Stimulated activated CD8-positive, alpha-beta memory T cell treated with anti-CD3 and anti-CD28 coated beads, Interleukin-4, amount 100 ng/mL, for 48 hours (primary cell): ENCODE data around the gene RACGAP1.

Experiments
- DNase-seq: peaks from one replicate; pipeline ENCODE4 v3.0.0-alpha.2; 2020

The RACGAP1 gene

GRCh38 chr12:49967042-49967776, 58.1 kb downstream of the RACGAP1 start:
- peak; percentile 99 for DNase-seq

- DNase-seq, result no peak
Observed at GRCh38 chr12:49966511-49967041, 58.7 kb downstream of the RACGAP1 start.

DNA sequence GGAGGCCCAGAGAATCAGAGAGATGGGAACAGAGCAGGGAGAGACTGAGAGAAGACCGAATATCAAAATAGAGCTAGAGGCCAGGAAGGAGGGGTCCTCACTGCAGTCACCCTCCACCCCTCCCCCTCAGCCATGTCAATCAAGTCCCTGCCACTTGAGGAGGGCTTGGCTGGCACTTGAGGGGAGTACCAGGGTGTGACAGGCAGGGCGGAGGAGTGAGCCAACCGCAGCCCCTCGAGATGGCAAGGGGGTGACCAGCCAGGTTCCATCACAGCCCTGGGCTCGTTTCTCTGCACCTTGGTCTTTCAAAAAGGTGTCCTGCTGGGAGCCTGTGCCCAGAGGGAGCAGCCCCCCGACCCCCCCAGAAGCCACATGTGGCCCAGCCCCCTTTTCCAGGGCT, 59.5 kb downstream of the RACGAP1 start:
- DNase-seq, result no peak

- DNase-seq, result no peak
Observed at GRCh38 chr12:49964849-49965624, 60.3 kb downstream of the RACGAP1 start.

DNA sequence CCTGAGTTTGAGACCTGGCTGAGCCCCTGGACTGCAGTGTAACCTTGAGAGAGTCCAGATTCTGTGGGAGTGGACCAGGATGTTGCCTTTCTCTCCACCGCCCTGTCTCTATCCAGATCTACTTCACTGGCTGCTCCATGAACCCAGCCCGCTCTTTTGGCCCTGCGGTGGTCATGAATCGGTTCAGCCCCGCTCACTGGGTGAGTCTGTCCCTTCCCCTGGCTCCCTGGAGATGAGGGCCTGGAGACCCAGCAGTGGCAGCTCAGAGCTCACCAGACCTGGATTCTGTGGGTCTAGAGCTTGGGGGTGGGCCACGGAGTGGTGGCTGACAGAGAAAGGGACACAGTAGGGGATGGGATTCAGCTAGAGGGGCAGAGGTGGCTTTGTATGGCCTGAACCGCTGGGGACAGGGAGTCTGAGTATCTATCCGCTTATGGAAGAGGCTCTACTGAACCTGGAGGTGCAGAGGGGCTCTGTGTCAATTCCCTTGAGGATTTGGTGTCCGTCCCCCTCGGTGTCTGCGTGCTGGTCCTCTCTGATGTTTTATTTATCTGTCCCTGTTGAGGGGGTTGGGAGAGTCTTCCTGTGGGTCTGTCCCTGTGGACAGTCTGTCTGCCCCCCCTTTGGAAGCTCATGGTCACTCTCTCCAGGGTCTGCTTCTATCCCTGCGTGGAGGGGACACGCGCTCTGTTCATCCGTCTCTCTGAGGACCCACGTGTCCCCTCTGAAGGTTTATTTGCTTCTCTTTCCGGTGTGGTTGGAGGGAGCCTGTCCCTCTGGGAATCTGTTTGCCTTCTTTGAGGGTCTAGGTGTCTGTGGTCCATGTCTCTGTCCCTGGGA, 61.1 kb downstream of the RACGAP1 start:
- DNase-seq, result no peak

DNA sequence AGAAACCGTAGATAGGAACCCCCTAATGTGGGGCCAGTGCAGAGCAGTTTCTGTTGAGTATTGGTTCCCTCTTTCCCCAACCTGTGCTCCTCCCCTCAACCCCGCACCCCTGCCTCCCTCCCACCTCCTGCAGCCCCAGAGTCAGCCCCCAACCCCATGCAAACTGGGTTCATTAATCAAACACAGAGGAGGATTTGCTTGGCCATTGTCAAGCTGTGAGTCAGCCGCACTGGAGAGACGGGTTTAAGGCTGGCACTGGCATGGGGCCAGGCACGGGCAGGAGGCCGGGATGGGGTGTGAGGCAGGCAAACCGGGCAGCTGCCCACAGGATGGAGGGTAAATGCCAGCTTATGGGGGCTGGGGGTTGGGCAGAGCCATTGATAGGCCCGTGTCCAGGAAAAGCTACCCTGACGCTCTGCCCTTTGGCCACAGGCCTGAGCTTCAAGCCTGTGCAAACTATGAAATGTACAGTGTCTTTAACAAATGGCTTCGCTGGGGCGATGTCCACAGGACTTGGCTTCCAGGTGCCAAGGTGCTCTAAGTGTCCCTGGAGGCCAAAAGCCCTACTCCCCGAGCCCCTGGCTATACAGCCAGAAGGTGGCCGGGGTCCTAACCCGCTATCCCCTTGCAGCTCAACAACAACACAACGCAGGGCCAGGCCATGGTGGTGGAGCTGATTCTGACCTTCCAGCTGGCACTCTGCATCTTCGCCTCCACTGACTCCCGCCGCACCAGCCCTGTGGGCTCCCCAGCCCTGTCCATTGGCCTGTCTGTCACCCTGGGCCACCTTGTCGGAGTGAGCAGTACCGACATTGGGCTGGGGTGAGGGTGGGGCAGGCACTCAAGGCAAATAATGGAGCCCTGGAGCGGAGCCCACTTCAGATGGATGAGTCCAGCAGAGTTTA, 62.2 kb downstream of the RACGAP1 start:
- no peak for DNase-seq

DNA sequence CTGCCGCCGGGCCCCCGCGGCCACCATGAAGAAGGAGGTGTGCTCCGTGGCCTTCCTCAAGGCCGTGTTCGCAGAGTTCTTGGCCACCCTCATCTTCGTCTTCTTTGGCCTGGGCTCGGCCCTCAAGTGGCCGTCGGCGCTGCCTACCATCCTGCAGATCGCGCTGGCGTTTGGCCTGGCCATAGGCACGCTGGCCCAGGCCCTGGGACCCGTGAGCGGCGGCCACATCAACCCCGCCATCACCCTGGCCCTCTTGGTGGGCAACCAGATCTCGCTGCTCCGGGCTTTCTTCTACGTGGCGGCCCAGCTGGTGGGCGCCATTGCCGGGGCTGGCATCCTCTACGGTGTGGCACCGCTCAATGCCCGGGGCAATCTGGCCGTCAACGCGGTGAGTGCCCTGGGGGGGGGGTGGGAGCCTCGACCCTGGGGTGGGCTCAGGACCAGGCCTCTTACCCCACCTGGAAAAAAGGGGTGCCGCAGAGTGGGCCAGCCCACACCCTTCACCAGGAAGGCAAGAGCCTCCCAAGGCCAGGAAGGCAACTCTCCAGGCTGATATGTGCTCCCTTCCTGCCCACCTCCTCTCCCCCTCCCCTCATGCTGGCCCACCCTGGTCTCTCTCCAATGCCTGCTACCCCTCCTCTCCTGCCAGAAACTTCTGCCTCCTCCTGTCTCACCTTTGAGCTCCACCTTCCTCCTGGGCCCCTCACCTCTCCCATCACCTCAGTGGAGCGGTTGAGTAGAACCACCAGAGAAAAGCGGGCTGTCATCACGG, 63.1 kb downstream of the RACGAP1 start:
- no peak for DNase-seq

DNA sequence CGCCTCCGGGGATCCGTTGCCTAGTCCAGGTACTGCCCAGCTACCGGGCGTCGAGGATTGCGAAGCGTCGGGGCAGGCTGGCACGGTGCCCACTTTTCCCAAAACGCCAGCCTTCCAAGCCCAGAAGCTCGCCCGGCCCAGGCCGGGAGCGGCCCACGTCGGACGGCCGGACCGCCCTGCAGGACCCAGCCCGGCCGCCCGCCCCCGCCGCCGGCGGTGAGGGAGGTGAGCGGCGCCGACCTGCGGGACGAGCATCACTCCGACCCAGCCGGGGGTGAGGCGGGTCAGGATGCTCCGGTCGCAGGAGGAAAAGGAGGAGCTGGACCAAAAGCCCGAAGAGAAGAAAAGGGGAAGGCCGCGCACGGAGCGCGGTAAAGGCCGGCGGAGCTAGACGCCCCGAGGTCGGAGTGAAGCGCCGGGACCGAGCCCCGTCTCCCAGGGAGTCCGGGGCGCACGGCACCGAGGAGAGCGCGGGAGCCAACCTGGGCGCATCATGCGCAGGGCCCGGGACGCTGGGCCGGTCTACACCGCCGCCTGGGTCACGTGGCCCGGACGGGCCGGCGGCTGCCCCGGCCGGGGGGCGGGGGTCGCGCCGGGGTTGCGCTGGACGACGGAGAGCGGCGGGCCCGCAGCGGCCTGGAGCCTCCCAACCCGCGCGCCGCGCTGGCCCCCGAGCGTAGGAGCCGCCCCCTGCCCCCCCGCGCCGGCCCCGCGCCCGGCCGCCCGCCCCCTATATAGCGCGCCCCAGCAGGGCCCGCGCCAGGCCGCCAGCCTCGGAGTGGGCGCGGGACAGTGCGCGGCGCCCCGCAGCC, 64.0 kb downstream of the RACGAP1 start, which contains the start of gene AQP5:
AQP5 (plus strand) TSS at position 762 of the 812 bp plus-strand sequence. CDS start 146 bp downstream, outside the sequence.
- no peak for DNase-seq

DNA sequence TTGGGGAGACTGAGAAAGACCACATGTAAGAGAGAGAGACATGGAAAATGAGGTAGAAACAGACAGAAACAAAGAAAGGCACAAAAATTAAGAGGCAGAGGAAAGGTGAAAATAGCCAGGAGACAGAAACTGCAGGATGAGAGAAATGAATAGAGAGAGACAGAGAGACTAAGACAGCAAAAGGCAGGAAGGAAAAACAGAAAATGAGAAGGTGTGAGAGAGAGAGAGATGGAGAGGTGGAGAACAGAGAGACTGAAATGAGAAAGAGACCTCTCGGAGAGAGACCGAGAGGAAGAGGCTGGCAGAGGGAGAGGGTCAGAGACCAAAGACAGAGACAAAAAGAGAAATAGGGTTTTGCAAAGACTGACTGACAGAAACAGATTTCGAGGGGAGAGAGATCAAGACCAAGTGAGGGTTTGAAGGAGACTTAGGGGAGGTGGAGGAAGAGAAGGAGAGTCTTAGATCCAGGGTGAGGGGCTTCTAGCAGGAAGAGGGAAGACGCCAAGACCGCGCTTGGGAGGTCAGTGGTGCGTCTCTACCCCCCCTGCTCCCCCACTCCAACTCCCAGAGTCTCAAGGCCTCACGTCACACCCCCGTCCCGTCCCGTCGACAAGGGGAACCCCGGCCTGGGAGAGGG, 64.7 kb downstream of the RACGAP1 start:
- DNase-seq, result no peak

DNA sequence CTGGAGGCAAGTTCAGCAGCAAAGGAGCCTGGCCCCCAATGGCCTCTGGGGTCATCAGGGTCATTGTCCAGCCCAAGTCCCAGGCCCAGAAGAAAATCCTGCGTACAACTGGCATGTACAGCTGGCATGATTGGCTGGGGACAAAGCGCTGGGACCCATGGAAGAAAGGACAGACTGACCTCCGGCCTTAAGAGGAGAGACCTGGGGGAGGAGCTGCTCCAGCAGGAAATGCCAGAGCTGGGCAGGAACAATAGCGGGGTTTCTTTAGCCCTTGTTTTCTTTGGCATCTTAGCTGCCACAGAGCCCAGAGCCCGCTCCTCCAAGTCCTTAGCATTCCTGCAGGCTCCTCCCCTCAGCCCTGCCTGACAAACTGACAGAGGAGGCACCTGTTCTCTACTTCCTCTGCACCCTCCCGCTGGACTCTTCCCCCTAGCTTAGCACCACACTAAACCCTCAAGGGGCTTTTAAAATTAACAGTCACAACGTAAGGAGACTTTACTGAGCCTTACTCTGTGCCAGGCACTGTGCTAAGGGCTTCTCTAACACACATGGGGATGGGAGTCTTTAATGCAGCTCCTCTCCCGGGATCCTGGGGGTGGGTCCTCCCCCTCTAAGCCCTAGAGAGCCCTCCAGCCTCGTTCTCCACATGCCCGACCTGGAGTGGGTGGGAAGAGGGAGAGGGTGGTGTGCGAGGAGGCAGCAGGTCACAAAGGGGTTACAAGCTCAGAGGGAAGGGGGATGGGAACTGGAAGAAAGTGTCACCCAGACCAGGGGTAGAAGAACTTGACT, 65.4 kb downstream of the RACGAP1 start:
- DNase-seq, result no peak

- DNase-seq, result no peak
Observed at GRCh38 chr12:49957570-49957967, 67.7 kb downstream of the RACGAP1 start.

GRCh38 chr12:49956663-49957569, 68.4 kb downstream of the RACGAP1 start:
- no peak for DNase-seq

- DNase-seq, result no peak
Observed at GRCh38 chr12:49955899-49956662, 69.2 kb downstream of the RACGAP1 start.

- no peak for DNase-seq
Observed at GRCh38 chr12:49954863-49955830, 70.1 kb downstream of the RACGAP1 start.

DNA sequence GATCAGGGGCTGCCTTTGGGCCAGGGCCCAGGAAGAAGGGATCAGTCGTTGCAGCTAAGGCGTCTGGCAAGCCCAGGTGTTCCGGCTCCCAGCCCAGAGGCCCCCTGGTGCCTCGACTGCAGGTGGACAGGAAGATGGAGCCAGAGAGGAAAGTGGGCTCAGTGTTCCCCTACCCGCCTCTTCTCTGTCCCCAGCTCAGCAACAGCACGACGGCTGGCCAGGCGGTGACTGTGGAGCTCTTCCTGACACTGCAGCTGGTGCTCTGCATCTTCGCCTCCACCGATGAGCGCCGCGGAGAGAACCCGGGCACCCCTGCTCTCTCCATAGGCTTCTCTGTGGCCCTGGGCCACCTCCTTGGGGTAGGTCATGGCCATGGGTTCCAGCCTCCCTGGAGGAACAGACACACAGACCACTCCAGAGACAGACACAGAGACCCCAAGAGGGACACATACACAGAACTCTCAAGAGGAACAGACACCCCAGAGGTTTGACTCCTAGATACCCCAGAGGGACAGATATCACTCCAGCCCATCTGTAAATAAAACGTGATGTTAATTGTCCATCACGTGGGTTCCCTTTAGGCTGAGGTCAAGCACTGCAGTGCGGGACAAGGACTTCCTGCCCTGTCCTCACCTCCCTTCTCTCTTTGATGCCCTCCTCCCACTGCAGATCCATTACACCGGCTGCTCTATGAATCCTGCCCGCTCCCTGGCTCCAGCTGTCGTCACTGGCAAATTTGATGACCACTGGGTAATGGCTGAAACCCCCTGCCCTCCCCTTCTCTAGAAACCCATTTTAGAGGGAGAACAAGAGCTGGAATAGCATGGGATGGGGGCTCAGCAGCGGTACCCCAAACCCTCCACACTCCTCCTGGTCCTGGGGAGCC, 71.1 kb downstream of the RACGAP1 start:
- DNase-seq, result no peak
